GM12891 (cell line): Measurements from ENCODE around the gene ZNF862.

ENCODE experiments used
- PAX5 ChIP-seq: IDR thresholded peaks from 2 replicates; pipeline ENCODE4 v1.6.1; 2011; ENCODE audit warnings: low read length, moderate library complexity, mild to moderate bottlenecking; ENCODE audit not compliant: insufficient read depth, severe bottlenecking
- POLR2A ChIP-seq: IDR thresholded peaks from 2 replicates; pipeline ENCODE4 v1.6.1; 2011; ENCODE audit warnings: low read depth, low read length, control low read depth
- POLR2AphosphoS5 ChIP-seq: IDR thresholded peaks from 2 replicates; pipeline ENCODE4 v1.6.1; 2011; ENCODE audit warnings: low read depth, low read length, control low read depth
- POU2F2 ChIP-seq: IDR thresholded peaks from 2 replicates; pipeline ENCODE4 v1.6.1; 2011; ENCODE audit warnings: low read depth, mild to moderate bottlenecking, control low read depth, low read length, moderate library complexity
- TAF1 ChIP-seq: IDR thresholded peaks from 2 replicates; pipeline ENCODE4 v1.6.1; 2011; ENCODE audit warnings: low read depth, low read length, control low read depth

DNA sequence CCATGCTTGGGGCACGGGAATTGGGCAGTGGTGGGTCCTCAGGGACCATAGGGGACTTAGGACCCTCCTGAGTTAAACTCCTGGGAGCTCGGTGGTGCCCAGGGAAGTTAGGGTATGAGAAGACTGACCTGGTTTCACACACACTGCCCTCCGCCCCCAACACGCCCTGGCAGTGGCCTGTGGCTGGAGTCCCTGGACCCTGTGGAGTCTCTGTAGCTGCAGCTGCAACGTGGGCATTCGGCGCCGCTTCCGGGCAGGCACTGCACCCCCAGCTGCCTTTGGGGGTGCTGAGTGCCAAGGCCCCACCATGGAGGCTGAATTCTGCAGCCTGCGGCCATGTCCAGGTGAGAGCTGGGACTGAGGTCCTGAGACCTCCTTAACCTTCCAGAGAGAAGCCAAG is 29.9 kb upstream of the ZNF862 start:
- TF ChIP-seq POLR2A (no peak), POU2F2 (no peak), POLR2AphosphoS5 (no peak), TAF1 (no peak), PAX5 (no peak)
